IMR-90 (cell line): ENCODE measurements around the gene KLHL6. TPM values are rescaled to one million over a fixed set of nuclear protein-coding genes. Genes with fewer than 3 reads are reported as not detected.

Experiments
- ATAC-seq: fragments of 200-7000 bp; cut with Tn5 transposase; 2 replicates; pipeline ENCODE4 v1.9.1; 2020; ENCODE audit warnings: low read depth, mild to moderate bottlenecking, moderate library complexity
- BruUV-seq: library from RNA; stranded (reverse); fragments of 400-500 nt; replicated peaks from 2 replicates; lab custom pipeline; 2021; lab: Mats Ljungman, UMichigan
- CTCF ChIA-PET: fragments of 300-600 bp; formaldehyde crosslinking; extraction: SDS; loops from one replicate; lab custom pipeline; 2021; ENCODE audit warnings: antibody characterized with exemption; lab: Yijun Ruan, JAX
- POLR2A ChIA-PET: fragments of 300-600 bp; sonication (Branson Sonifier 250); formaldehyde crosslinking; loops from one replicate; lab custom pipeline; 2022; ENCODE audit warnings: antibody characterized with exemption; ENCODE audit not compliant: unreplicated experiment; lab: Charles Lee
- DNase-seq: peaks from one replicate; pipeline ENCODE4 v3.0.0; 2013
- H2AFZ ChIP-seq: replicated peaks from 2 replicates; pipeline ENCODE3; 2013; ENCODE audit warnings: low read length, mild to moderate bottlenecking; ENCODE audit not compliant: poor library complexity
- H2AK5ac ChIP-seq: 2 replicates; pipeline ENCODE4 v1.6.1; 2013; ENCODE audit warnings: low read depth, low read length, inconsistent platforms
- H2AK9ac ChIP-seq: replicated peaks from 2 replicates; pipeline ENCODE3; 2013; ENCODE audit warnings: mild to moderate bottlenecking, low read depth, low read length, moderate library complexity; ENCODE audit not compliant: poor library complexity
- H2BK120ac ChIP-seq: 2 replicates; pipeline ENCODE4 v1.6.1; 2013; ENCODE audit warnings: low read depth, low read length, inconsistent platforms
- H2BK15ac ChIP-seq: 3 replicates; pipeline ENCODE4 v1.6.1; 2013; ENCODE audit warnings: low read depth, low read length, inconsistent platforms
- H2BK20ac ChIP-seq: 2 replicates; pipeline ENCODE4 v1.6.1; 2013; ENCODE audit warnings: low read depth, mild to moderate bottlenecking, inconsistent platforms, low read length, moderate library complexity
- H2BK5ac ChIP-seq: 2 replicates; pipeline ENCODE4 v1.6.1; 2013; ENCODE audit warnings: mild to moderate bottlenecking, low read depth, low read length, inconsistent platforms; ENCODE audit not compliant: poor library complexity, severe bottlenecking
- H3K14ac ChIP-seq: replicated peaks from 2 replicates; pipeline ENCODE4 v1.6.1; 2013; ENCODE audit warnings: low read depth, low read length, inconsistent platforms
- H3K18ac ChIP-seq: 2 replicates; pipeline ENCODE4 v1.6.1; 2013; ENCODE audit warnings: low read depth, low read length, control low read depth
- H3K23ac ChIP-seq: 2 replicates; pipeline ENCODE4 v1.6.1; 2013; ENCODE audit warnings: low read depth, low read length, inconsistent platforms
- H3K27ac ChIP-seq: 2 replicates; pipeline ENCODE4 v1.5.1; 2013; ENCODE audit warnings: mild to moderate bottlenecking, control low read depth, low read length; ENCODE audit not compliant: insufficient read depth
- H3K27me3 ChIP-seq: 2 replicates; pipeline ENCODE4 v1.6.1; 2013; ENCODE audit warnings: low read length; ENCODE audit not compliant: control insufficient read depth, insufficient read depth
- H3K36me3 ChIP-seq: 2 replicates; pipeline ENCODE4 v1.6.1; 2013; ENCODE audit warnings: low read length, mixed read lengths; ENCODE audit not compliant: control insufficient read depth, insufficient read depth
- H3K4ac ChIP-seq: 2 replicates; pipeline ENCODE4 v1.6.1; 2013; ENCODE audit warnings: low read depth, low read length, inconsistent platforms
- H3K4me1 ChIP-seq: 2 replicates; pipeline ENCODE4 v1.6.1; 2013; ENCODE audit warnings: low read length, mixed read lengths; ENCODE audit not compliant: control insufficient read depth, insufficient read depth
- H3K4me2 ChIP-seq: 2 replicates; pipeline ENCODE4 v1.6.1; 2013; ENCODE audit warnings: low read depth, mild to moderate bottlenecking, control low read depth, low read length, moderate library complexity
- H3K4me3 ChIP-seq: 2 replicates; pipeline ENCODE4 v1.5.1; 2013; ENCODE audit warnings: low read depth, mild to moderate bottlenecking, control low read depth, low read length, moderate library complexity; ENCODE audit not compliant: insufficient read depth
- H3K56ac ChIP-seq: 2 replicates; pipeline ENCODE4 v1.6.1; 2013; ENCODE audit warnings: low read length, inconsistent platforms; ENCODE audit not compliant: insufficient read depth; ENCODE audit errors: extremely low read depth
- H3K79me1 ChIP-seq, 2 experiments: 2 replicates each; pipeline ENCODE4 v1.6.1; 2013; ENCODE audit warnings: low read length in 2 of 2, inconsistent platforms in 1 of 2, low read depth in 1 of 2
- H3K9ac ChIP-seq: 2 replicates; pipeline ENCODE4 v1.6.1; 2013; ENCODE audit warnings: low read depth, low read length, control low read depth
- H3K9me1 ChIP-seq: 2 replicates; pipeline ENCODE4 v1.6.1; 2013; ENCODE audit warnings: low read length, inconsistent platforms; ENCODE audit not compliant: insufficient read depth
- H3K9me3 ChIP-seq: 2 replicates; pipeline ENCODE4 v1.6.1; 2013; ENCODE audit warnings: low read length; ENCODE audit not compliant: control insufficient read depth, insufficient read depth
- H4K20me1 ChIP-seq: 2 replicates; pipeline ENCODE4 v1.6.1; 2013; ENCODE audit warnings: low read length, inconsistent platforms; ENCODE audit not compliant: insufficient read depth
- H4K5ac ChIP-seq: 2 replicates; pipeline ENCODE4 v1.6.1; 2013; ENCODE audit warnings: mild to moderate bottlenecking, low read depth, low read length, control low read depth
- H4K8ac ChIP-seq, 2 experiments: 2 replicates each; pipeline ENCODE4 v1.6.1; 2013; ENCODE audit warnings: low read depth in 2 of 2, low read length in 2 of 2, control low read depth in 1 of 2, inconsistent platforms in 1 of 2
- H4K91ac ChIP-seq: 2 replicates; pipeline ENCODE4 v1.6.1; 2013; ENCODE audit warnings: low read depth, low read length, inconsistent platforms; ENCODE audit not compliant: insufficient read depth
- BHLHE40 ChIP-seq: fragments of 150-350 bp; IDR thresholded peaks from 2 replicates; pipeline ENCODE4 v1.6.1; 2016; ENCODE audit warnings: mild to moderate bottlenecking, low read depth, low read length
- CEBPB ChIP-seq: IDR thresholded peaks from 2 replicates; pipeline ENCODE4 v1.6.1; 2012; ENCODE audit warnings: low read depth, low read length, improper control_type of control experiment
- CHD1 ChIP-seq: IDR thresholded peaks from 2 replicates; pipeline ENCODE4 v1.6.1; 2012; ENCODE audit warnings: low read depth, low read length, improper control_type of control experiment
- MAFK ChIP-seq: IDR thresholded peaks from 2 replicates; pipeline ENCODE4 v1.6.1; 2012; ENCODE audit warnings: low read depth, low read length, improper control_type of control experiment
- MAZ ChIP-seq: IDR thresholded peaks from 2 replicates; pipeline ENCODE4 v1.6.1; 2012; ENCODE audit warnings: low read depth, mild to moderate bottlenecking, low read length, improper control_type of control experiment, moderate library complexity, borderline replicate concordance
- MXI1 ChIP-seq: IDR thresholded peaks from 2 replicates; pipeline ENCODE4 v1.6.1; 2012; ENCODE audit warnings: low read depth, mild to moderate bottlenecking, low read length, moderate library complexity, borderline replicate concordance
- POLR2A ChIP-seq: IDR thresholded peaks from 2 replicates; pipeline ENCODE4 v1.6.1; 2012; ENCODE audit warnings: mild to moderate bottlenecking, low read depth, low read length
- RAD21 ChIP-seq: IDR thresholded peaks from 2 replicates; pipeline ENCODE4 v1.6.1; 2012; ENCODE audit warnings: low read length, improper control_type of control experiment
- RCOR1 ChIP-seq: IDR thresholded peaks from 2 replicates; pipeline ENCODE4 v1.6.1; 2012; ENCODE audit warnings: mild to moderate bottlenecking, low read length, improper control_type of control experiment; ENCODE audit not compliant: insufficient replicate concordance
- USF2 ChIP-seq: fragments of 150-350 bp; IDR thresholded peaks from 2 replicates; pipeline ENCODE4 v1.6.1; 2017; ENCODE audit warnings: mild to moderate bottlenecking, antibody characterized with exemption, low read length, low read depth
- WGBS, 2 experiments: methylation state at CpG; one replicate each; pipeline versions ENCODE4 v1.1.5 to v1.1.7; 2013; ENCODE audit warnings: missing lambda C conversion rate in 2 of 2; ENCODE audit not compliant: insufficient read length in 1 of 2; ENCODE audit errors: extremely low coverage in 2 of 2; 5-methylcytosine and 5-hydroxymethylcytosine counted together
- dilution Hi-C: fragments of 300-500 bp; cut with HindIII; formaldehyde crosslinking; loops from one replicate; pipeline ENCODE4 v1.14.3; 2018; ENCODE audit warnings: low sequenced_read_pairs; ENCODE audit not compliant: unreplicated experiment
- in situ Hi-C: fragments of 300-500 bp; cut with MboI; formaldehyde crosslinking; loops from 3 replicates; pipeline ENCODE4 v1.14.3; 2019; ENCODE audit warnings: low sequenced_read_pairs, inconsistent platforms, mixed read lengths
- intact Hi-C: fragments of 100-400 bp; cut with micrococcal nuclease; formaldehyde crosslinking; loops from 2 replicates; pipeline ENCODE4 v1.10.0; 2022
- polyA plus RNA-seq, 3 experiments: library from polyadenylated mRNA; depleted of rRNA; stranded (reverse); fragments of >200 nt; gene quantifications; 2 replicates each; pipeline ENCODE4 v1.2.3, GENCODE V29; 2012; ENCODE audit warnings: low replicate concordance in 1 of 3
- total RNA-seq: library from RNA; depleted of rRNA; stranded (reverse); fragments of >200 nt; gene quantifications from 2 replicates; pipeline ENCODE4 v1.2.3, GENCODE V29; 2012
- TF ChIP-seq, protein P1 (sequence below): fragments of 150-350 bp; IDR thresholded peaks from 2 replicates; pipeline ENCODE4 v1.6.1; 2016; ENCODE audit warnings: low read depth, mild to moderate bottlenecking, low read length, moderate library complexity, borderline replicate concordance

Gene KLHL6
- total and polyA plus RNA-seq, 2 of the 4 experiments (the other 2 are of a cell fraction) = not detected

DNA sequence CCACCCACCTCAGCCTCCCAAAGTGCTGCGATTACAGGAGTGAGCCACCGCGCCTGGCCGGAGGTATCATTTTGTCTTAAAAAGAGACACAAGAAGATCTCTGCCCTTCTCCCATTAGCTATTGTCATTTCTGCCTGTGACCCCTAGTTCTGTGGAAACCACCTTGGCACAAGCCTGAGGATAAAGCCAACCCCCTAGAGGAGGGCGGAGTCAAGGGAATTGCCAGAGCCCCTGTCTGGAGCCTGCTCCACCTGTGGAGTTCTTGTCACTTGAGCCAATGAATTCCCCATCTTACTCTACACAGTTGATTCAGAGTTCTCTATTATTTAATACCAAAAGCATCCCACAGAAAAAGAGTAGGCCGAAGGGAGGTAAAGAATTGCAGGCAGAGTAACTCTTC lies 34.9 kb upstream of the KLHL6 start:
- no peak overlapping the region for H2BK15ac ChIP-seq
- H2AFZ ChIP-seq = no peak overlapping the region
- ATAC-seq (no peak), DNase-seq (no peak)
- no peak overlapping the region for H3K4me3 ChIP-seq
- no peak overlapping the region for H4K91ac ChIP-seq
- no peak for TF ChIP-seq MAFK
- no peak for TF ChIP-seq RCOR1
- TF ChIP-seq USF2 = no peak
- no peak for TF ChIP-seq CHD1
- no peak for TF ChIP-seq MAZ
- no peak for TF ChIP-seq POLR2A
- TF ChIP-seq, protein P1, sequence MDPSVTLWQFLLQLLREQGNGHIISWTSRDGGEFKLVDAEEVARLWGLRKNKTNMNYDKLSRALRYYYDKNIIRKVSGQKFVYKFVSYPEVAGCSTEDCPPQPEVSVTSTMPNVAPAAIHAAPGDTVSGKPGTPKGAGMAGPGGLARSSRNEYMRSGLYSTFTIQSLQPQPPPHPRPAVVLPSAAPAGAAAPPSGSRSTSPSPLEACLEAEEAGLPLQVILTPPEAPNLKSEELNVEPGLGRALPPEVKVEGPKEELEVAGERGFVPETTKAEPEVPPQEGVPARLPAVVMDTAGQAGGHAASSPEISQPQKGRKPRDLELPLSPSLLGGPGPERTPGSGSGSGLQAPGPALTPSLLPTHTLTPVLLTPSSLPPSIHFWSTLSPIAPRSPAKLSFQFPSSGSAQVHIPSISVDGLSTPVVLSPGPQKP = no peak
- TF ChIP-seq MXI1 = no peak
- no peak for TF ChIP-seq CEBPB
- no peak for TF ChIP-seq BHLHE40
- TF ChIP-seq RAD21 = no peak
- H4K5ac ChIP-seq = no peak overlapping the region
- H4K20me1 ChIP-seq = no peaks in the 10 kb centered on the region
- H3K36me3 ChIP-seq = no peaks in the 10 kb centered on the region
- WGBS, 2 experiments = no CpG with 5 or more reads among the region's 6 CpGs
- H3K14ac ChIP-seq = no peak overlapping the region
- no peak overlapping the region for H2BK120ac ChIP-seq
- no peak overlapping the region for H3K18ac ChIP-seq
- H4K8ac ChIP-seq = no peak overlapping the region
- POLR2A ChIA-PET = no interaction called here
- intact Hi-C loops (no loop called here), dilution Hi-C loops (no loop called here), in situ Hi-C loops (no loop called here)
- peaks cover 8% of the 10 kb centered on the region for H3K27me3 ChIP-seq
- no peak overlapping the region for H3K27ac ChIP-seq
- H2AK9ac ChIP-seq = no peak overlapping the region
- H3K79me1 ChIP-seq = no peaks in the 10 kb centered on the region
- CTCF ChIA-PET = no interaction called here
- H3K9me3 ChIP-seq = no peaks in the 10 kb centered on the region
- no peak overlapping the region for H2AK5ac ChIP-seq
- no peak overlapping the region for H3K23ac ChIP-seq
- no peaks in the 10 kb centered on the region for H3K9me1 ChIP-seq
- H3K56ac ChIP-seq = no peak overlapping the region
- no TSS peak for BruUV-seq
- H3K4ac ChIP-seq = no peak overlapping the region
- H3K4me2 ChIP-seq = no peak overlapping the region
- no peak overlapping the region for H3K9ac ChIP-seq
- no peak overlapping the region for H2BK5ac ChIP-seq
- no peak overlapping the region for H2BK20ac ChIP-seq
- no peaks in the 10 kb centered on the region for H3K4me1 ChIP-seq
